ENCODE data around the gene SNAP29.
"Not testable (repeated sequence)": the region's sequence is repeated elsewhere in the genome, so short reads cannot be mapped to it uniquely, and the experiment has no call there.

- TF ChIP-seq CTCF (IDR thresholded peaks at IDR 0.05; ENCODE audit: low read length); EZH2 (optimal IDR thresholded peaks at IDR 0.05; ENCODE audit: low read depth, low read length); EZH2phosphoT487 (IDR thresholded peaks at IDR 0.05; ENCODE audit: low read length): not testable (repeated sequence)
Measured at GRCh38 chr22:20939457-20940185, 80.8 kb downstream of the SNAP29 start.

All from MM.1S (cell line).